Measurements from ENCODE around the gene SUPT3H.
"Not testable (repeated sequence)": the region's sequence is repeated elsewhere in the genome, so short reads cannot be mapped to it uniquely, and the experiment has no call there.

Gene SUPT3H

GRCh38 chr6:45104429-45104828 lies 273.3 kb downstream of the SUPT3H start:
- no peak for DNase-seq

- no peak for DNase-seq
Measured at GRCh38 chr6:45098256-45098655, 279.5 kb downstream of the SUPT3H start.

DNA sequence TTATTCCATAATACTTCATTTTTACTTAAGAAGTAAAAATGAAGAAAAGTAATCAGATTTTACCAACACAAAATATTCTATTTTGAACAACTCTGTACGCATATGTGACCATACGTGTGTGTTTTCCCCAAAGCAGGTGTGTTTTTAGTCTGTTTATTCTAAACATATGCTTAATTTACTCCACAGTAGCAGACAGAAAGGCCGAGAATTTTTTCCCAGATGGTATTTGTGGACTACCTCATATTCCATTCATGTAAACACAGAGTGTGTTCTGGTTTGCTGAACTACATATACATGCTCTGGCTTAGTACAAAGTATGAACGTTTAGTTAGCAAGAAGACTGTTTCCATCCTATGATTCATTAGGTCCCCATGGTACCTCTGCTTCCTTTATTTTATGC lies 282.9 kb downstream of the SUPT3H start:
- no peak for DNase-seq

GRCh38 chr6:45092135-45092534 lies 285.6 kb downstream of the SUPT3H start:
- DNase-seq = no peak

GRCh38 chr6:45086360-45087084 lies 291.2 kb downstream of the SUPT3H start:
- no peak for DNase-seq

DNA sequence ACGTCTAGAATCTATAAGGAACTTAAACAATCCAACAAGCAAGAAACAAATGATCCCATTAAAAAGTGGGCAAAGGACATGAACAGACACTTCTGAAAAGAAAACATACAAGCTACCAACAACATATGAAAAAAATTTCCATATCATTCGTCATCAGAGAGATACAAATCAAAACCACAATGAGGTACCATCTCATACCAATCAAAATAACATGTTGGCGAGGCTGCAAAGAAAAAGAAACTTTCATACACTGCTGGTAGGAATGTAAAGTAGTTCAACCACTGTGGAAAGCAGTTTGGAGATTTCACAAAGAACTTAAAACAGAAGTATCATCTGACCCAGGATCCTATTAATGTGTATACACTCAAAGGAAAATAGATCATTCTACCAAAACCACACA lies 293.5 kb downstream of the SUPT3H start:
- DNase-seq = peak; percentile 52

GRCh38 chr6:45082091-45082490 lies 295.6 kb downstream of the SUPT3H start:
- DNase-seq = no peak

DNA sequence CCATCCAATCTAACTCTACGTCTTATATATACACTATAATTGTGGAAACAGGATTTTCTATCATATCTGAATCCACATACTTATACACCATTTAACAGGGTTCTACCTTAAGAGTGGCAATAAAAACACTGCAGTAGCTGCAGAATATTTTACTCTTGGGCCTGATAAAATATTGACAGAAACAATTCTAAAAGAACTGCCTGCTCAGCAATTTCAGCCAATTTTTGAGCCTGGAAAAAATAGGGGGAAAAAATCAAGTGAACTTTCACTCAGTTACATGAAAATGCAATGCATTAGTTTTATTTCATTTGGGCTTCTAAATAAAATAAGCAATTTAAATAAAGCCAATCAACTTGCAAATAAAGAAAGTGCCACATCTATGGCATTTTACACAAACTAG lies 296.1 kb downstream of the SUPT3H start:
- DNase-seq = no peak

- no peak for DNase-seq
Measured at GRCh38 chr6:45078432-45078831, 299.3 kb downstream of the SUPT3H start.

GRCh38 chr6:45076217-45076930 lies 301.4 kb downstream of the SUPT3H start:
- DNase-seq = peak; percentile 41

- DNase-seq = peak; percentile 83
Measured at GRCh38 chr6:45075246-45075645, 302.5 kb downstream of the SUPT3H start.

DNA sequence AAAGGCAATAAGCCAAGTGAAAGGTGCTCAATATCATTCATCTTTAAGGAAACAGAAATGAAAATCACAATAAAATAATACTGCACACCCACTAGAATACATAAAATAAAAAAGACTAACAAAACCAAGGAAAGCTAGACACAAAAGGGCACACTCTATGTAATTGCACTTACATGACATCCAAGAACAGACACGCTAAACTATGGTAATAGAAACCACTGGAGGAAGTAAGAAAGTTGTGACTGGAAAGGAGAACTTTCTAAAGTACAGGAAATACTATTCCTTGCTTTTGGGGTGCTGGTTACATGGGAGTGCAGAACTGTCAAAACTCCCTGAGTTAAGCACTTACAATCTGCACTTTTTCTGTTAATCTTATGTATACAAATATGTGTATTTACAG lies 303.3 kb downstream of the SUPT3H start:
- no peak for DNase-seq

DNA sequence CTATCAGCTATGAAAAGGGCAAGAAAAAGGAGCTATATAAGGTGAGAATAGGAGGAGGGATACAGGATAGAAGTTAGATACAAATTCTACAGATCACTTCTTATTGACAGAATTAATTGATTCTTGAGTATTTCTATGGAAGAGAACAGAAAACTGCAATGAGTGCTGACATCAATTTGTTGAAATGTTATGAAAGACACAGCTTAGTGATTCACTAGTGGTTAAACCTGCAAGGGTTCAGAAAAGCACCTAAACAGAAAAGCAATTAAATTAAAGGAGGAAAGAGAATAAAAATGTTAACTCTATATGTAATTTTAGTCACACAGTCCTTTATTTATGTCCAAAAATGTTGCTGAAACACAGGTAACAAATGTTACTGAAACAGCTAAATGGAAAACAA lies 304.0 kb downstream of the SUPT3H start:
- DNase-seq = no peak

GRCh38 chr6:45072673-45073072 lies 305.1 kb downstream of the SUPT3H start:
- DNase-seq = no peak

DNA sequence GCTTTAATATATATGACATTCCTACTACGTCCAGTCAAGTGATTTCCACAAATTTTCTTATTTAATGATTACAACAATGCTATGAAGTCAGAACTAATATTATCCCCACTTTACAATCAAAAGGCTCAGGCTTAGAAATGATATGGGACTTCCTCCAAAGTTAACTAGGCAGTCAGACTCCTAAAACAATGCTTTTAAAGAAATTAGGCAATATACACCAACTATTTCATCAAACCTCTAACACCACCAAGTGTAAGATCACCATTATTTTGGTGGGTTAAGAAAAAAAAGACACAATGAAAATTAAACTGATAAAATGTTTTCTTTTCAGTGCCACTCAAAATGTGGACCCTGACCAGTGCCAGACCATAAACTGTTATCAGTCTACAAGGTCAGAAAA lies 305.7 kb downstream of the SUPT3H start:
- no peak for DNase-seq

DNA sequence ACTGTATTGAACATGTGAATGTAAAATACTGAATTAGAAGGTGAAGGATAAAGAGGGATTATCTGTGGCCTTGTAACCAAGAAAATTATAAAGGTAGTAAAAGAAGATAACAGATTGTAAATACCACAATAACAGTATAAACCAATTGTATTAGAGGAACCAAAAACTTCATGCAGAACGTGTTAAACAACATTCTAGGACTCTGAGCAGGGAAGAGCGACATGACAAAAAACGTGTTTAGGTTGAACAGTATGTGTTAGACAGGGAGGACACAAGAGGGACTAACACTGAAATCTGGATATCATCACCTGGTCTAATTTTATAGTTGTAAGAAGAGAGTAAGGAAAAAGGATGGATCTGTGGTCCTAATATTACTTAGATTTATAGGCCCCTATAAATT lies 308.6 kb downstream of the SUPT3H start:
- DNase-seq = no peak

- not testable (repeated sequence) for DNase-seq
Measured at GRCh38 chr6:45067446-45067845, 310.3 kb downstream of the SUPT3H start.

GRCh38 chr6:45062659-45063058 lies 315.1 kb downstream of the SUPT3H start:
- not testable (repeated sequence) for DNase-seq

- DNase-seq = no peak
Measured at GRCh38 chr6:45057711-45058110, 320.0 kb downstream of the SUPT3H start.

- DNase-seq = no peak
Measured at GRCh38 chr6:45054610-45055009, 323.1 kb downstream of the SUPT3H start.

- no peak for DNase-seq
Measured at GRCh38 chr6:45052325-45052724, 325.4 kb downstream of the SUPT3H start.

- DNase-seq = peak; percentile 30
Measured at GRCh38 chr6:45049188-45049843, 328.4 kb downstream of the SUPT3H start.

GRCh38 chr6:45047573-45047972 lies 330.2 kb downstream of the SUPT3H start:
- no peak for DNase-seq

- DNase-seq = no peak
Measured at GRCh38 chr6:45045253-45045601, 332.5 kb downstream of the SUPT3H start.
